HL-60/S4 treated with phorbol 12-myristate 13-acetate at 8.2 ng/mL for 4 days and 3 days (cell line): Measurements from ENCODE around the gene SMIM1.

Source experiments
- in situ Hi-C: fragments of 300-500 bp; cut with MboI; formaldehyde crosslinking; loops from 2 replicates; pipeline ENCODE4 v1.15.0; 2022; ENCODE audit warnings: low sequenced_read_pairs

SMIM1 gene

DNA sequence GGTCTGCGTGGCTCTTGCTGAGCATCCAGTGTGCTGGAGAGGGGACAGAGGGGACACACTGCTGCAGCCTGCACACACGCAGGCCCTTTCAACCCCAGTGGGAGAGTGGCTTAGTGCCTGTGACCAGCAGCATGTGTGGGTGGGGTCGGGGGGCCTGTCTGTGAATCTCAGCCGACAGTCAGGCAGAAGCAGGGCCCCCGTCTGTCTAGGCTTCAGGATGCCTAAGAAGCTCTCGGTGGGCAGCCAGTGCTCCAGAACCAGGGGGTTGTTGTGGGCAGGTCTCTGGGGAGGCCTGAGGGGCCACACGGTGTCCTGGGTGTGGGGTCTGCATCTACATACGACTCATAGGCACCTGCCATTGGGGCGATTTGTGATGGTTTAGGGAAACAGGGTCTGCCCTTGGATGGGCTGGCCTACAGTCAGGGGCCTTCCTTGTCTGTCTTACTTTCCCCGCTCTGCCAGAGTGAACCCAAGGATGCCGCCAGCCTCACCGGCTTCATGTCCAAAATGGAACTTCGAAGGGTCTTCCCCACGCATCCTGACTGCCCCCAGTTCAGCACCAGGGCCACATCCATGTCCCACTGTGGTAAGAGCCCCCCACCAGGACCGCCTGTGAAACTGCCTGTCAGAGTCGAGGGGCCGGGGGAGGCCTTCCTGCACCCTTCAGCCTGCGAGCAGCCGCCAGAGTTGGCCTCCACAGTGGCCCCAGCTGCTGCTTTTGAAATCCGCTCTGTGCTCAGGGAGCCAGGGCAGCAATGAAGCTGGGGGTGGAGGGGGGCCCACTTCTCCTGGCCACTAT, 18.7 kb upstream of the SMIM1 start:
- in situ Hi-C loops: no loop called here

DNA sequence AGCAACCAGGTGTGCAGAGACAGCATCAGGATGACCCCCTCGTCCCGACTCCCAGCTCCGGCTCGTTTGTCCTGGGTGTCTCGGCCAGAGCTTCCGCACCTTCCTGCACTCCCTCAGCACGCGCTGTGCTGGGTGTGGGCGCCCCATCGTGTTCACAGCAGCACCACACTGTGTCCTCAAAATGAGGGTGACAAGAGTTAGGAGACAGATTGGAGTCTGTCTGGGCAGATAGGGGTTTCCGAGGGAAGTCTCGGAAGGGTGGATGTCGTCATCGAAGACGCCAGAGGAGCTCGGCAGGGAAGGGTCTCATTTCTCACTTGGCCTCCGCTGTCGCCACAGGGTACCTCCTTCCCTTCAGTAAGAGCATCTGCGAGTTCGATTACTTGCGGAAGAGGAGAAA, 16.2 kb upstream of the SMIM1 start:
- in situ Hi-C loops: no loop called here

GRCh38 chr1:3759164-3759563, 13.4 kb upstream of the SMIM1 start:
- in situ Hi-C loops: no loop called here

- in situ Hi-C loops: no loop called here
These were observed 12.8 kb upstream of the SMIM1 start for GRCh38 chr1:3759796-3760195.

DNA sequence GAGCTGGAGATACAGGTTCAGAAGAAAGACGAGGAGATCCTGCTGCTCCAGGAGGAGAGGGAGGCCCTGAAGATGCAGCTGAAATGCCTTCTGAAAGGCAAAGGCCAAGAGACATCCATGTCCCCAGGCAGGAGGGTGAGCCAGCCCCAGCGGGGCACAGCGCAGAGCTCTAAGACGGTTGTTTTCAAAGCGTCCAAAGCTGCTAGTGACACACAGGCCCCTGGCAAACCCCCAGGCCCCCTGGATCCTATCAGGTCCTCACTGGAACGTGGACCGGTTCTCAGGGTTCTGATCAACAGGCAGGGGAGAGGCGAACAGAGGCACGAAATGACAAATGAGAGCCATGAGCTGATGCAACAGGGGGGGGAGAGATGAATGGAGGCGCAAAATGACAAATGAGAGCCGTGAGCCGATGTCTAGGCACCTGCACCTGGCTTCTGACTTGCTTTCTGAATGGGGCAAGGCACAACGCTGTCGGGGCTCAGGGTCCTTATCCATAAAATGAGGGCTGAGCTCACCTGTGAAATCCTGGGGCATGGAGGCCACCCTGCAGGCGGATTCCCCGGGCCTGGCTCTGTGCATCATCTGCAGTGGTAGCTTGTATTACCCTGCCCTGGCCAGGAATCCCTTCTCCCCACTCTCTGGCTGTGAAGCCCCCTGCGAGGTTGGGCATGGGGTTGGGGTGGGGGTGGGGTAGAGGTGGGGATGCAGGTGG, 11.1 kb upstream of the SMIM1 start:
- in situ Hi-C loops: no loop called here

DNA sequence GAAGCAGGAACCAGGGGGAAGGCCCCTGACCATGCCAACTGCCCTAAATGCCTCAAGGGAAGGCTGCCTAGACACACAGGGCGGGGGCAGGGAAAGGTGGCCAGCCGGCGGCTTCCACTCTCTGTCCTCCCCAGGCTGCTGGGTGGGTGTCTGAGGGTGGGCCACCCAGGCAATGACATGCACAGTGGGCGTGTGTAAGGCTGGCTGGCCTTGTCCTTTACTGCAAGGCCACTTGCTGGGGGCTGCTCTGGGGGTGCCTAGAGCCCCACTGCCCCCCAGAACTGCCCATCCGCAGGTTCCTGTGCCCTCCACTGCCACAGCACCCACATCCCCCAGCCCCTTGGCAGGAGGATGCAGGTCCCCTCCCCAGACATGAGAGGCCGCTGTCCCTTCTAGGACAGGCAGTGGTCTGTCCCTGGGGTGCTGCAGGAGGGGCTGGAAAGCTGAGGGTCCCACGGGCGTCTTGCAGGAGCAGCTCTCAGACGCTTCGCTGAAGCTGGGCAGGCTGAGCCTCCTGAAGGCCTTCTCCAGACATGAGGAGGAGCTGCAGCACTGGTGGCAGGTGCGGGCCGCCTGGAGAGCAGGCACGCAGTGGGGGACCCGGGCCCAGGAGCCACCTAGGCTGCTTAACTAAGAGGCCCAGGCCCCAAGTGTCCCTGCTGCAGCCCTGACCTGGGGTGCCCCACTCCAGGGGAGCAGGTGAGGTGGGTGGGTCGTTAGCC, 10.2 kb upstream of the SMIM1 start:
- in situ Hi-C loops: no loop called here

GRCh38 chr1:3762873-3763228, 9.7 kb upstream of the SMIM1 start:
- in situ Hi-C loops: no loop called here

- in situ Hi-C loops: no loop called here
These were observed 9.0 kb upstream of the SMIM1 start for GRCh38 chr1:3763351-3764125.

DNA sequence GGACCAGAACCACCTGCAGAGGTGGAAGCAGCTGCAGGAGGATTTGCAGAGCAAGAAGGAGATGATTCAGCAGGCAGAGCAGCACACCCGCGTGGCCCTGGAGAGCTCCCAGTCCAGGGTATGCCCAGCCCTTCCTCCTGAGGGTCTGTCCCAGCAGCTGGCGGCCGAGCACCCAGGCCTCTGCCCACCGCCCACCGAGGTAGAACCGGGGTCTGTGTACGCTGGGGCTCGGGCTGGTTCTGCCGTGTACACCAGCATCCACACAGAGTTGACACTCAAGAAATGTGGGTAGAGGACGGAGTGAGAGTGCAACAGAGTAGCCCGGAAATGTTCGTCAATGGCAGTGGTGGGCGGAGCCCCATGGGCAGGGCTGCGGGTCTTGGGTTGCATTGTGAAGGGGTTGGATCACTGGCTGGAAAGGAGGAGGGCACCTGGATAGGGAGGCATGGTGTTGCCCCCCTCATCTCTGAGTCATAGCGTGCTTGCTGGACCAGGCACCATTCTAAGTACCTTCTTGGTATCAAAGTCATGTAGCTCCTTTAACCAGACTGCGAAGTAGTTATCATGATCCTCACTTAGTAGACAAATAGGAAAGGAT, 5.1 kb upstream of the SMIM1 start:
- in situ Hi-C loops: no loop called here

DNA sequence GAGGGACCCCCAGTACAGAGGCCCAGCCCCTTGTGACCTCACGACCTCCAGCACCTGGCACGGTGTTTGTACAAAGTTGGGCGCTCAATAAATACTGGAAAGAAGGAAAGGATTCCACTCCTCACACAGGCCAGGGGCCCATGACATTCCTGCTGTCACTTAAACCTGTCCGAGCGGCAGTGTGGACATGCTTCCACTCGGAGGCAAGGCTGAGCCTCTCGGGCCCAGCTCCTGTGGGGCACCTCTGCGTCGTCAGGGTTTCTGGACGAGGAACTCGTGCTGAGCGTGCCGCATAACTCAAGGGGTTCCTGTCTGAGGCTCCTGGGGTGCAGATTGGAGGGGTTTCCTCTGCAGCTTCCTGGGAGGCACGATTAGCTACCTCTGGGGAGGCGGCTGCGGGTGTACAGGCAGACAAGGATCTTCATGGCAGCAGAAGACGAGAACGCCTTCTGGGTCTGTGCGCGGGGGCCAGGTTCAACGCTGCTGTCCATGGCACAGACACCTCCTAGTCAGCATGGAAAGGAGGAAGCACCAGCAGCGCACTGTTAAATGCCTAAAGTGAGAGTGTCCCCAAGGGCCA, 3.6 kb upstream of the SMIM1 start:
- in situ Hi-C loops: no loop called here

DNA sequence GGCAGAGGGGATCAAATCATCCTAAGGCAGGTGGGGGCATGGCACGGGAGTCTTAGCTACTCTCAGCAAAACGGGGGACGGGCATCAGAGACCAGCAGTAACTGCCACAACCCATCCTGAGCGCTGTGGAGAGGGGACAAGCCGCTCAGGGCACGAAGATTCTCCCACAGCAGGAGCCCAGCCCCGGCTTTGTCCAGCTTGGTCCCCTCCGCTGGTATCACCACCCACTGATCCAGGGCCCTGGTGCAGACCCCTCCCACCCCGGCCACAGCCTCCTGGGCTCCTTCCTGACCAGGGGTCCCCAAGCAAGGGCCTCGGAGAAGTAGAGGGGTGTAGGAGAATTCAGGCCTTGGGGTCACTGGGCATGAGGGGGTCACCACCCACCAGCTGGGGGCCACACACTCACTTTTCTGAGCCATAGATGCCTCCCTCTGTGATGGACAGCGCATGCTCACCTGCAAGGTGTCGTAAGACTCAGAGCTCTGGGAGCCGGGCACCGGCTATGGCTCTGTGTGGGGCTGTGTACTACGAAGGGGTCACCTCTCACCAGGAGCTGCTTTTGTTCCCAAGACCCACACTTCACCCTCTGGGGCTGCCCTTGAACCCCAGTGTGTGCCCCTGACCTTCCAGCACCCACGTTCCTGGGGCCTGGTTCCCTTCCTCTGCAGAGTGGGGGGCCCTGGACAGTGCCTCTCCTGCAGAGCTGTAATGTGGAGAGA, 2.3 kb upstream of the SMIM1 start:
- in situ Hi-C loops: no loop called here

DNA sequence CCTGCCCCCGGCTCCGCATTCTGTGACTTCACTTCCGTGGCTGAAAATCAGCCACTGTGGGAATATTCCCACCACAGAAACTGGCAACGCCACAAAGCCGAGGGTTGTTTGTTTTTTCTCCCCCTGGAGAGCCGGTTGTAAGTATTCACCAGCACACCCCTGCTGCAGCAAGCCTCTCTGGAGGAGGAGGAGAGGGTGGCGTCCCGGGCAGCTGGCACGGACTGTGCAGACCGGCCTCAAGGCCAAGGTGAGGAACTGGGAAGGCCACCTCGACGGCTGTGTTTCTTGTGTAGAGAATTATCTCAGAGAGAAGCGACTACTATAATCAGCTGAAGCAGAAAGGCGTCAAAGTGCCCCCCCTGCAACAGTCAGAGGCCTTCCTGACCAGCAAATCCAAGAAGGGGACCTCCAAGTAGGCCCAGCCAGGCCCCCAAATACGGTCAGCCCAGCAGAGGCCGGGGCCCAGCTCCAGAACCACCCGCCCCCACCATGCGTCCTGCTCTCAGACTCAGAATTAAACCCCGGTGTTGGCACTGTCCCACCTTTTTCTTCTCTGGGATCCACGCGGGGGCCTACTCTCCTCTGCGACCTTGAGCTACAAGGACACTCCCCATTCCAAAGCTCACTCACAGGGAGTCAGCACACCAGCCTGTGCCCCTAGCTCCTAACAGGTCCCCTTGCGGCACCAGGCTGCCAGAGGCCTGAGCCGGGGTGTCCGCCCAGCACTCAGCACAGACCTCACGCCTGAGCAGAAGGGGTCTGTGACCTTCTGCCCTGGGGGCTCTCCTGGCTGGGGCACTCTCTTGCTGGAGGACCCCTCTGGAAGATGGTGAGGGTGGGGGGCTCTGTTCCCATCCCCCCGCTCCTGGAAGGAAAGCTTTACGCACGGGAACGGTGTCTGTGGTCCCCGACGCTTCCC, 1.2 kb upstream of the SMIM1 start:
- in situ Hi-C loops: no loop called here

DNA sequence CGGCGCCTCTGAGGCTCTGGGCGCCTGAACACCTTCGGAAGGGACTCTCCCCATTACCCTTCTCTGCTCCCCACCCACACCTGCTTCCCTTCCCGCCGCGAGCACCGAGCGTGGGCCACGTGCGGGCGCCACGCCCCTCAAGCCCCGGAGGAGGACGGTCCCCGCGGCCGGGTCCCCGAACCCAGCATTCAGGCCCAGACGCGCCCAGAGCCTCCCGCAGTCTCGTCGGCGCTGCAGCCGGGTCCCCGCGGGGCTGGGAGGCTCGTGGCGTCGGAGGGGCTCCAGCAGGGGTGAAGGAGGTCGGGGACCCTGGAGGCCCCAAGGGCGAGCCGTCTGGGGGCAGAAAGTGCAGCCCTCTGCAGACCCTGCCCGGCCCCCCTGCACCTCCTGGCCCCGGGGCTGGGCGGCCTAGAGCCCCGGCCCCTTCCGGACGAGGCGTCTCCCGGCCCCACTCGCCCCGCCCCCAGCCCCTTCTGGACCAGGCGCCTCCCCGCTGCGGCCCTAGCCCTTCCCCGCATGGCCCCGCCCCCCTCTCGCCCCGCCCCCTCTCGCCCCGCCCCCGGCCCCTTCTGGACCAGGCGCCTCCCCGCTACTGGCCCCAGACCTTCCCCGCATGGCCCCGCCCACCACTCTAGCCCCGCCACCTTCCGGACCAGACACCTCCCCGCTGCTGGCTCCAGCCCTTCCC, 378 bp upstream of the SMIM1 start:
- in situ Hi-C loops: no loop called here

GRCh38 chr1:3773572-3774275, 1.2 kb downstream of the SMIM1 start:
- in situ Hi-C loops: no loop called here

- in situ Hi-C loops: no loop called here
These were observed 1.9 kb downstream of the SMIM1 start for GRCh38 chr1:3774276-3774945.

DNA sequence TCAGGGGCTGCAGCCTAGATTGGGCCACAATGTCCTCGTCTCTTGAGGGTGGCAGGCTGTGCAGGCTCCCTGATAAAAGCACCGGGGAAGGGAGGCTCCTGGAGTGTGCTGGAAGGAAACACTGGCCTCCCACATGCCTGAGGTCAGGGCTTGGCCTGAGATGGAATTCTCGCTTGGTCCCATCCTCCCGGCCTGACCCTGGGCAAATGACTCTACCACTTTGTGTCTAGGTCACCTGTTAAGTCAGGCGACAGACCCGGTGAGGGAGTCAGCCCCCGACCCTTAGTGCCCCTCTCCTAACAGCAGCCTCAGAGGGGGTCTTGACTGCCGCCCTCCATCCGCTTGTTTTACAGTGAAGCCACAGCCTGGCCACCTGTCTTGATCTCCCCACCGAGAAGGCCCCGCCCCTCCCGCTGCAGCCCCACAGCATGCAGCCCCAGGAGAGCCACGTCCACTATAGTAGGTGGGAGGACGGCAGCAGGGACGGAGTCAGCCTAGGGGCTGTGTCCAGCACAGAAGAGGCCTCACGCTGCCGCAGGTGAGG, 2.5 kb downstream of the SMIM1 start:
- in situ Hi-C loops: no loop called here
